Stimulated activated CD4-positive, alpha-beta T cell treated with anti-CD3 and anti-CD28 coated beads, Interleukin-4, amount 100 ng/mL, for 4 hours (primary cell): ENCODE results near the gene MRPL47.

ENCODE experiments used
- DNase-seq, 2 experiments: peaks; one replicate each; pipeline ENCODE4 v3.0.0-alpha.2; 2020

Gene MRPL47

GRCh38 chr3:179590669-179591068, 13.8 kb downstream of the MRPL47 start:
- no peak for DNase-seq

- no peak for DNase-seq
Measured at GRCh38 chr3:179589143-179589542, 15.3 kb downstream of the MRPL47 start.

DNA sequence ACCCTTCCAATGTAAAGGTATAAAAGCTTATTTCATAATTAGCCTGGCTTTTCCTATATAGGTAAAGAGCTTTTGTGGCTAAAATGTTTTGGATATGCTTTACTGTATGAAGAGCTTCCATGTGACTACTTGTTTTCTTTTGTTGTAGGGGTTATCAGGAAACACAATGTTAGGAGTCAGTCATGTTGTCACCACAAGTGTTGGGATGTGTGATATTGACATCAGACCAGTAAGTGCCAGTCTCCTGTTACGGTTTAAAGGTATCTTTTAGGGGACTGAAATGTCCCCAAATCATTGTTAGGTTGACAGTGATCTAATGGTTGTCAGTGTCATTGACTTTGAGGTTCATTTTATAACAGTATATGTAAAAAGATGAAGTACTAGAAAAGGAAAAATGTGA, 23.4 kb downstream of the MRPL47 start:
- DNase-seq = no peak

- DNase-seq = no peak
Measured at GRCh38 chr3:179565496-179565895, 38.9 kb downstream of the MRPL47 start.

- DNase-seq = peak; percentile 52 to 63
Measured at GRCh38 chr3:179563271-179563783, 41.1 kb downstream of the MRPL47 start.

DNA sequence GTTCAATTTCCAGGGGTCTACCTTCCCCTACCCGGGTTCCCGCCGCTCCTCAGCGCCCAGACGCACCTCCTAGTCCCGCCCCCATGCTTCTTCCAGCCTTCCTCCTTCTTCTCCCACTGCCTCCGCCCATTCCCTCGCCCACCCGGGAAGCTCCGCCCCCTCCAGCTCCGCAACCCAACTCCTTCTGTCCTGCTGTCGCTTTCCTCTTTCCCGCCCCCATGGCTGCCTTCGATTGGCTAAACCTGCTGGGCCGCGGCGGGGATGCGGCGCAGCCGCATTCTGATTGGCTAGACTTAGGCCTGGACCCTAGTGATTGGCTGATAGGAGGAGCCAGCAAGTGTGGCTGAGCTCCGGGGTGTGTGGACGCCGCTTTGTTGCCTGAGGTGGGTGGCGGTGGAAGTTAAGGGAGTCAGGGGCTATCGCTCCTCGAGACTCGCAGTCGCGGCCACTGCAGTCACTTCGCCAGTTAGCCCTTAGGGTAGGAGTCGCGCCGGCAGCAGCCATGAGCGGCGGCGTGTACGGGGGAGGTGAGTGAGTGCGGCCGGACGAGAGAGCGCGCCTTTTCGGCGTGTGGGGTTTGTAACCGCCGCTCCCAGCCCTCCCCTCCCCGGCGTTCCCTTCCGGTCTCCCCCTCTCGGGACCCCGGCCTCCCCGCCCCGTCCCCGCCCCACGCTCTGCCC, 41.7 kb downstream of the MRPL47 start, which contains the start of gene ACTL6A:
Gene ACTL6A (plus strand): TSS at position 336 of the 680 bp plus-strand sequence. CDS start 167 bp downstream, at position 503.
- DNase-seq = peak; percentile 98 to 100

DNA sequence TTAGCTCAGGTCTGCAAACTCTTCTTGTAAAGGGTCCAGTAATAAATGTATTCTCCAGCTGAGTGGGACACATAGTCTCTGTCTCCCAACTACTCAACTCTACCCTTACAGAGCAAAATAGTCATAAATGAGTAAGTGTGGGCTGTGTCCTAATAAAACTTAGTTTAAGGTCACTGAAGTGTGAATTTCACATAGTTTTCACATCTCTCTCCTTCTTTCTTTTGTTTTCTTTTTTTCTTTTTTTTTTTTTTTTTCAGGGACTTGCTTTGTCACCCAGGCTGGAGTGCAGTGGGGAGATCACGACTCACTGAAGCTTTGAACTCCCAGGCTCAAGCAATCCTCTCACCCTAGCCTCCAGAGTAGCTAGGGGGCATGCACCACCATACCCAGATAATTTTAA, 43.6 kb downstream of the MRPL47 start:
- no peak for DNase-seq

DNA sequence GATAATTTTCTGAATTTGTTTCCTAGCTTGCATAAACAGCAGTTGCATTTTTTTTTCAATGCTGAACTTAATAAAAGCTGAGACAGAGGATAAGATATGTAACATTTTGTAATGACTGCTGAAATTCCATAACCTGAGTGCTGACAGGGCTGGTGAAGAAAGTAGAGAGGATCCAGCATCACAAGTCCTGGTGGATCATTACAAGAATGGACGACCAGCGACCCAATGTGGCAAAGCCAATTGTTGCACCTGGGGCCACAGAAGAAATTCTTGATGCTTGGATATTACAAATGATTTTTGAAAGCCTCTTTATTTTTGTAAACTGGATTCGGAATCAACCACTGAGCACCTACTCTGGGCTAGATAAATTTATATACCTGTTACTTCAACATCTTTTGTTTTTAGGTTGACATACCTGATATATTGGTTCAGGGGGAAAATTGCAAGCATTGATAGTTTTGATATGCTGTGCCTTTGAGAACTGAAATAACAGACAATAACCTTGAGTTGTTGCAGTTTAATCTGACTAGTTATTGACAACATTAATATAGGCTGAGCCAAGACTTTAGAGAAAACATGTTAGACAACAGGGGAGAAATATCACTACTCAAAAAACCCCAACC, 45.6 kb downstream of the MRPL47 start:
- peak; percentile 10 to 14 for DNase-seq

GRCh38 chr3:179551349-179552105, 52.9 kb downstream of the MRPL47 start:
- no peak for DNase-seq

DNA sequence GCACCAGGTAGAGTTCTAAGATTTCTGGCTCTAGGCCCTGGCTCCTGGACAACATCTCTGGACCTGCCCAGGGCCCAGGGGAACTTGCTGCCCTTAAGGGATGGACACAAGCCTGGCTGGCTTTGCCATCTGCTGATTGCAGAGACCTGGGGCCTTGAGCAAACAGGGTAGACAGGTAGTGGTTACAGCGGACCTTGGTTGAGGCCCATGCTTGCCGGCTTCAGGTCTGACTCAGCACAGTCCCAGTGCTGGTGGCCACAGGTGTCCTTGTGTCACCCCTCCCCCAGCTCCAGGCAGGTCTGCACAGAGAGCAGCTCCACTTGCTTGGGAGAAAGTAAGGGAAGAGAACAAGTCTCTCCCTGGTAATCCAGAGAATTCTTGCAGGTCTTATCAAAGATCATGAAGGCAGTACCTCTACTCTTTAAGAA, 57.6 kb downstream of the MRPL47 start:
- DNase-seq = no peak

DNA sequence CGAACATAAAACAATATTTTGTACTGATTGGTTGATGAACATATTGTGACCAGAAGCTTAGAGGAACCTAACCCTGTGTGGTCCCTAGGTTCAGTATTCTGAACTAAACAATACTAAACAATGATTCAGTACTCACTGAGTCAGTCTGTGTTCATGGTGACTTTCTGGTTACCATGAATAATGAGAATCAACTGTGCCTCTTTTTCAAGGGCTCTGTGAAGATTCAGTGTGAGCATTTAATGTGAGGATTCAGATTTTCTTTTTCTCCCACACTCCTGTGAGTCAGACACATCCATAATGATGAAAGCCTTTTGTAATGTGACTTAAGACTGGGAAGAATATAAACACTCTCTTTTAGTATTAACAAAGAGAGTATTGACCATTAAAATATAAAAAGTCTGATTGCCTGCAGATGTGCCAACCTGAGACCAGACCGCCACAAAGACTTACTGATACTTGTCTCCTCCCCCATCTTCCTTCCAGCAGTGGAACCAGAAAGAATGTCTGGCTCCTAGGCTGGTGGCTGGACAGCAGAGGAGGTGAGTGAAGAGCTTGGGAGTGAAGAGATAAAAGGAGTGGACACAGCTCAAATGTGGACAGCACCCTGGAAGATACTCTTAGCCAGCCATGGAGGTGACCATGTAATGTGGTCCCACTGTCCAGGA, 59.3 kb downstream of the MRPL47 start:
- no peak for DNase-seq

DNA sequence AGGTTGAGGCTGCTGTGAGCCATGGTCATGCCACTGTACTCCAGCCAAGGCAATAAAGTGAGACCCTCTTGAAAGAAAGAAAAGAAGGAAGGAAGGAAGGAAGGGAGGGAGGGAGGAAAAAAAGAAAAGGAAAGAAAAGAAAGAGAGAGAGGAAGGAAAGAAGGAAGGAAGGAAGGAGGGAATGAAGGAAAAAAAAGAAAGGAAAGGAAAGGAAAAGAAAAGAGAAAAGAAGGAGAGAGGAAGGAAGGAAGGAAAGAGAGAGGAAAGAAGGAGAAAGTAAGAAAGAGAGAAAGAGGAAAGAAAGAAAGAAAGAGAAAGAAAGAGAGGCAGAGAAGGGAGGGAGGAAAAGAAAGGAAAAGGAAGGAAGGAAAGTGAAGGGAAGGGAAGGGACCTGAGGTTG, 62.1 kb downstream of the MRPL47 start:
- DNase-seq = no peak

DNA sequence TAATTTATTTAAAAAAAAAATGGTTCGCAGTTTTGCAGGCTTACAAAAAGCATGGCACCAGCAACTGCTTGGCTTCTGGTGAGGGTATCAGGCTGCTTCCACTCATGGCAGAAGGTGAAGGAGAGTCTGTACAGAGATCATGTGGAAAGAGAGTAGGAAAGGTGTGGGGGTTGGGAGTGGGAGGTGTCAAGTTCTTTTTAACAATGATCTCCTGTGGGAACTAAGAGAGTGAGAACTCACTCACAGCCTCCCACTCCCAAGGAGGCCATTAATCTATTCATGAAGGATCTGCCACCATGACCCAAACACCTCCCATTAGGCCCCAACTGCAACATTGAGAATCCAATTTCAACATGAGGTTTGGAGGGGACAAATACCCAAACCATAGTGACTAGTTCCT, 62.8 kb downstream of the MRPL47 start:
- DNase-seq = no peak

DNA sequence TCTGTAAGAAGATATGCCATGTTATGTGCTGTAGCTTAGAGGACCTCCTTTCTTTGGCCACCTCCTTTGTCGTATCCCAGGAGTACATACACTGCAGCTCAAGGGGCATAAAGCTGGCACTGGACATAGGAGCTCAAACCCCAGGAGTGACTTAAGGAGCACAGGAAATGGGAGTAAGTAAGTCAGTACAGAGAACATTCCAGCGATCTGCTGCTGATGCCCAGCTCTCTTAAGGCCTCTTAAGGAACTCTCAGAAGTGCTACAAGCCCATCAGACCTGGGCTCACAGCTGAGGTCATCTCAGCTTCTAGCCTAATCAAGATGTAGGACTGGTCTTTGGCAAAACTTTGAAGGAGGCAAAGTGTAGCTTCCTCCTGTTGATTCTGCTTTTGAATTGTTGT, 63.3 kb downstream of the MRPL47 start:
- DNase-seq = no peak
